Thymus (tissue), 11 donors: ENCODE results near the gene BACH1. TPM values are rescaled to one million over a fixed set of nuclear protein-coding genes. Genes with fewer than 3 reads are reported as not detected.

ENCODE experiments used
- DNase-seq, 9 donors: peaks; one replicate each; pipeline ENCODE4 v3.0.0-alpha.2; 2013; ENCODE audit warnings: low spot score in 9 of 9, low read depth in 6 of 9, missing footprints in 1 of 9
- H3K27ac ChIP-seq, 2 donors: one replicate each; pipeline ENCODE4 v1.5.1; 2013; ENCODE audit warnings: control low read depth in 1 of 2, low read depth in 1 of 2, low read length in 1 of 2, mild to moderate bottlenecking in 1 of 2, moderate library complexity in 1 of 2
- H3K27me3 ChIP-seq, 2 donors: one replicate each; pipeline ENCODE4 v1.5.1; 2013; ENCODE audit warnings: low read length in 1 of 2; ENCODE audit not compliant: control insufficient read depth in 2 of 2, insufficient read depth in 1 of 2
- H3K36me3 ChIP-seq, 2 donors: one replicate each; pipeline ENCODE4 v1.5.1; 2013; ENCODE audit warnings: low read length in 1 of 2, mild to moderate bottlenecking in 1 of 2, moderate library complexity in 1 of 2; ENCODE audit not compliant: control insufficient read depth in 2 of 2, insufficient read depth in 2 of 2
- H3K4me1 ChIP-seq, 2 donors: one replicate each; pipeline ENCODE4 v1.5.1; 2013; ENCODE audit warnings: low read length in 2 of 2; ENCODE audit not compliant: control insufficient read depth in 2 of 2, insufficient read depth in 2 of 2
- H3K4me3 ChIP-seq, 2 donors: one replicate each; pipeline ENCODE4 v1.5.1; 2013; ENCODE audit warnings: low read length in 2 of 2, control low read depth in 1 of 2, mild to moderate bottlenecking in 1 of 2
- H3K9me3 ChIP-seq, 2 donors: one replicate each; pipeline ENCODE4 v1.5.1; 2013; ENCODE audit warnings: low read length in 1 of 2, mild to moderate bottlenecking in 1 of 2; ENCODE audit not compliant: control insufficient read depth in 2 of 2, insufficient read depth in 1 of 2
- WGBS: extraction: QIAGEN DNeasy Blood & Tissue Kit; methylation state at CpG from one replicate; pipeline ENCODE4 v1.1.7; 2013; 5-methylcytosine and 5-hydroxymethylcytosine counted together
- polyA plus RNA-seq: library from polyadenylated mRNA; stranded (reverse); fragments of 200-250 nt; gene quantifications from one replicate; pipeline ENCODE4 v1.2.3, GENCODE V29; 2013
- total RNA-seq: library from RNA; stranded (reverse); fragments of 120-200 nt; gene quantifications from one replicate; pipeline ENCODE4 v1.2.4, GENCODE V29; 2013
- donor health status: healthy.

BACH1 gene
- total and polyA plus RNA-seq, 2 donors, result 17.6 to 23.0 TPM

GRCh38 chr21:29299916-29300806, 1.4 kb downstream of the BACH1 start:
- Histone ChIP-seq H3K27ac (peak overlapping the region; percentile 67 to 87), H3K9me3 (no peaks in the 10 kb centered on the region), H3K27me3 (no peaks in the 10 kb centered on the region), H3K4me1 (peaks cover 19 to 23% of the 10 kb centered on the region in 2 donors), H3K36me3 (no peaks in the 10 kb centered on the region), H3K4me3 (peak overlapping the region; percentile 77 to 97)
- WGBS, result 34% methylated on average over 13 of the region's 13 CpGs
- DNase-seq, result peak in 8 of 9 donors; percentile 27 to 85 (median 60)

GRCh38 chr21:29300807-29301138, 2.1 kb downstream of the BACH1 start:
- WGBS, result 87% methylated on average over 3 of the region's 3 CpGs
- H3K4me1 ChIP-seq, result peaks cover 19 to 26% of the 10 kb centered on the region in 2 donors
- H3K4me3 ChIP-seq, result no peak overlapping the region
- no peaks in the 10 kb centered on the region for H3K36me3 ChIP-seq
- no peaks in the 10 kb centered on the region for H3K27me3 ChIP-seq
- H3K27ac ChIP-seq, result no peak overlapping the region
- no peaks in the 10 kb centered on the region for H3K9me3 ChIP-seq
- no peak for DNase-seq

GRCh38 chr21:29301691-29302090, 3.0 kb downstream of the BACH1 start:
- WGBS, result 77% methylated on average over 6 of the region's 6 CpGs
- H3K27ac ChIP-seq, result no peak overlapping the region
- H3K9me3 ChIP-seq, result no peaks in the 10 kb centered on the region
- no peaks in the 10 kb centered on the region for H3K36me3 ChIP-seq
- no peak for DNase-seq
- no peak overlapping the region for H3K4me3 ChIP-seq
- H3K4me1 ChIP-seq, result peaks cover 19 to 26% of the 10 kb centered on the region in 2 donors
- no peaks in the 10 kb centered on the region for H3K27me3 ChIP-seq

- WGBS, result 87% methylated on average over 5 of the region's 5 CpGs
- no peak overlapping the region for H3K27ac ChIP-seq
- H3K4me3 ChIP-seq, result no peak overlapping the region
- no peak for DNase-seq
- no peaks in the 10 kb centered on the region for H3K36me3 ChIP-seq
- H3K9me3 ChIP-seq, result no peaks in the 10 kb centered on the region
- no peaks in the 10 kb centered on the region for H3K27me3 ChIP-seq
- peaks cover 19 to 26% of the 10 kb centered on the region in 2 donors for H3K4me1 ChIP-seq
Measured at GRCh38 chr21:29302359-29302875, 3.7 kb downstream of the BACH1 start.

- Histone ChIP-seq H3K4me1 (peaks cover 14 to 22% of the 10 kb centered on the region in 2 donors), H3K27me3 (no peaks in the 10 kb centered on the region), H3K9me3 (no peaks in the 10 kb centered on the region), H3K4me3 (no peak overlapping the region), H3K27ac (no peak overlapping the region), H3K36me3 (no peaks in the 10 kb centered on the region)
- 66% methylated on average over 2 of the region's 2 CpGs for WGBS
- DNase-seq, result no peak
Measured at GRCh38 chr21:29303288-29303687, 4.6 kb downstream of the BACH1 start.

- Histone ChIP-seq H3K4me1 (peaks cover 14 to 19% of the 10 kb centered on the region in 2 donors), H3K36me3 (no peaks in the 10 kb centered on the region)
- WGBS, result 55% methylated on average over 2 of the region's 2 CpGs
Measured at GRCh38 chr21:29304597-29304996, 5.9 kb downstream of the BACH1 start.

GRCh38 chr21:29305068-29305467, 6.3 kb downstream of the BACH1 start:
- Histone ChIP-seq H3K4me3 (no peak overlapping the region), H3K36me3 (no peaks in the 10 kb centered on the region), H3K9me3 (no peaks in the 10 kb centered on the region), H3K27ac (no peak overlapping the region), H3K27me3 (no peaks in the 10 kb centered on the region), H3K4me1 (peaks cover 12 to 15% of the 10 kb centered on the region in 2 donors)
- WGBS, result 80% methylated on average over 3 of the region's 3 CpGs
- DNase-seq, result no peak

More at GRCh38 chr21:29304597-29304996, 5.9 kb downstream of the BACH1 start:
- no peak for DNase-seq
- Histone ChIP-seq H3K4me3 (no peak overlapping the region), H3K9me3 (no peaks in the 10 kb centered on the region), H3K27ac (peak overlapping the region in 1 of 2 donors; percentile 34), H3K27me3 (no peaks in the 10 kb centered on the region)

GRCh38 chr21:29305561-29305960, 6.8 kb downstream of the BACH1 start:
- DNase-seq, result no peak
- H3K27ac ChIP-seq, result no peak overlapping the region
- no peak overlapping the region for H3K4me3 ChIP-seq
- peaks cover 7 to 10% of the 10 kb centered on the region in 2 donors for H3K4me1 ChIP-seq
- H3K27me3 ChIP-seq, result no peaks in the 10 kb centered on the region
- WGBS, result 98% methylated on average over 1 of the region's 1 CpG
- H3K9me3 ChIP-seq, result no peaks in the 10 kb centered on the region
- H3K36me3 ChIP-seq, result no peaks in the 10 kb centered on the region

GRCh38 chr21:29306920-29307319, 8.2 kb downstream of the BACH1 start:
- Histone ChIP-seq H3K4me1 (peaks cover 0 to 8% of the 10 kb centered on the region in 2 donors), H3K27ac (no peak overlapping the region), H3K9me3 (no peaks in the 10 kb centered on the region), H3K4me3 (no peak overlapping the region), H3K36me3 (no peaks in the 10 kb centered on the region), H3K27me3 (no peaks in the 10 kb centered on the region)
- no peak for DNase-seq
- 87% methylated on average over 3 of the region's 3 CpGs for WGBS
